Measurements from ENCODE around the gene CLIC3.
A peak's percentile ranks its signal among the peaks of the same experiment; 100 is the strongest.

The CLIC3 gene

DNA sequence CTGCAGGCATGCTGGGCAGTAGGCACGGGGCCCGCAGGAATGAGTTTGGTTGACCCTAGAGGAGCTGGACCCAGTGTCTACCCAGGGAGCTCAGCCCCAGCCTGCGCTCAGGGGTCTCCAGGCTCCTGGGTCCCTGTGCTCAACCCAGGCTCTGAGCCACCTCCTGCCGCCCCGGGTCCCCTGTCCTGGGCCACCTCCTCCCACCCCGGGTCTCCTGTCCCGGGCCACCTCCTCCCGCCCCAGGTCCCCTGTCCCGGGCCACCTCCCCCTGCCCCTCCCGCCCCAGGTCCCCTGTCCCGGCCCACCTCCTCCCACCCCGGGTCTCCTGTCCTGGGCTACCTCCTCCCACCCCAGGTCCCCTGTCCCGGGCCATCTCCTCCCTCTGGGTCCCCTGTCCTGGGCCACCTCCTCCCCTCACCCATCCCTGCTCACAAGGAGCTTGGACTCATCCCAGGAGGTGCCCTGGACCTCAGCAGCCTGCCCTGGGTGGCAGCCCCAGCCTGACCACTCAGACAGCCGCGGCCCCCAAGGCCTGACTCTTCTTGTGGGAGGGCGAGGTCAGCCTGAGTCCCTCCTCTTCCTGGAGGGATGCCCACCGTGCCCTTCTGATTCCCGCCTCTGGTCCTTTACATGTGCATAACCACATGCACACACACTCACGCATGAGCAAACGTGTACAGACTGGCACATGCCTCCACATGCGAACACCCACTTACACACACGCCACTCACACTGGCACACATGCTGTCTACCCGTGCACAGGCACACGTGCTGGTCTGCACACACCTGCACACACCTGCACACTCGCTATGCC lies 41.9 kb downstream of the CLIC3 start:
- no peaks in the 10 kb centered on the region for H3K36me3 ChIP-seq (ENCODE audit: control insufficient read depth in 5 of 5, insufficient read depth in 5 of 5, low read length in 5 of 5)
- H3K9ac ChIP-seq (ENCODE audit: low read length in 5 of 5): no peak overlapping the region
- no peak overlapping the region for H3K4me3 ChIP-seq (ENCODE audit: low read depth in 1 of 5, low read length in 5 of 5)
- H3K9me3 ChIP-seq (ENCODE audit: control insufficient read depth in 5 of 5, low read length in 5 of 5): peaks cover 0 to 4% (median 0%) of the 10 kb centered on the region in 5 donors
- no peak overlapping the region for H3K27ac ChIP-seq (ENCODE audit: low read depth, low read length)
- peaks cover 0 to 4% (median 0%) of the 10 kb centered on the region in 5 donors for H3K27me3 ChIP-seq (ENCODE audit: control insufficient read depth in 5 of 5, insufficient read depth in 4 of 5, low read length in 5 of 5)
- peaks cover 0 to 13% (median 10%) of the 10 kb centered on the region in 5 donors for H3K4me1 ChIP-seq (ENCODE audit: control insufficient read depth in 5 of 5, insufficient read depth in 5 of 5, low read length in 5 of 5)

- Histone ChIP-seq H3K27me3 (ENCODE audit: control insufficient read depth in 5 of 5, insufficient read depth in 4 of 5, low read length in 5 of 5) (peaks cover 0 to 4% (median 0%) of the 10 kb centered on the region in 5 donors), H3K4me3 (ENCODE audit: low read depth in 1 of 5, low read length in 5 of 5) (no peak overlapping the region), H3K36me3 (ENCODE audit: control insufficient read depth in 5 of 5, insufficient read depth in 5 of 5, low read length in 5 of 5) (no peaks in the 10 kb centered on the region), H3K27ac (ENCODE audit: low read depth, low read length) (no peak overlapping the region), H3K4me1 (ENCODE audit: control insufficient read depth in 5 of 5, insufficient read depth in 5 of 5, low read length in 5 of 5) (peaks cover 0 to 17% (median 11%) of the 10 kb centered on the region in 5 donors), H3K9me3 (ENCODE audit: control insufficient read depth in 5 of 5, low read length in 5 of 5) (peaks cover 0 to 4% (median 0%) of the 10 kb centered on the region in 5 donors), H3K9ac (ENCODE audit: low read length in 5 of 5) (no peak overlapping the region)
These were observed 42.5 kb downstream of the CLIC3 start for GRCh38 chr9:136953771-136954269.

- Histone ChIP-seq H3K4me3 (ENCODE audit: low read depth in 1 of 5, low read length in 5 of 5) (no peak overlapping the region), H3K4me1 (ENCODE audit: control insufficient read depth in 5 of 5, insufficient read depth in 5 of 5, low read length in 5 of 5) (peaks cover 0 to 18% (median 13%) of the 10 kb centered on the region in 5 donors), H3K36me3 (ENCODE audit: control insufficient read depth in 5 of 5, insufficient read depth in 5 of 5, low read length in 5 of 5) (no peaks in the 10 kb centered on the region), H3K27ac (ENCODE audit: low read depth, low read length) (no peak overlapping the region), H3K9me3 (ENCODE audit: control insufficient read depth in 5 of 5, low read length in 5 of 5) (peaks cover 0 to 4% (median 0%) of the 10 kb centered on the region in 5 donors), H3K27me3 (ENCODE audit: control insufficient read depth in 5 of 5, insufficient read depth in 4 of 5, low read length in 5 of 5) (peaks cover 0 to 4% (median 0%) of the 10 kb centered on the region in 5 donors), H3K9ac (ENCODE audit: low read length in 5 of 5) (no peak overlapping the region)
These were observed 43.2 kb downstream of the CLIC3 start for GRCh38 chr9:136952876-136953770.

DNA sequence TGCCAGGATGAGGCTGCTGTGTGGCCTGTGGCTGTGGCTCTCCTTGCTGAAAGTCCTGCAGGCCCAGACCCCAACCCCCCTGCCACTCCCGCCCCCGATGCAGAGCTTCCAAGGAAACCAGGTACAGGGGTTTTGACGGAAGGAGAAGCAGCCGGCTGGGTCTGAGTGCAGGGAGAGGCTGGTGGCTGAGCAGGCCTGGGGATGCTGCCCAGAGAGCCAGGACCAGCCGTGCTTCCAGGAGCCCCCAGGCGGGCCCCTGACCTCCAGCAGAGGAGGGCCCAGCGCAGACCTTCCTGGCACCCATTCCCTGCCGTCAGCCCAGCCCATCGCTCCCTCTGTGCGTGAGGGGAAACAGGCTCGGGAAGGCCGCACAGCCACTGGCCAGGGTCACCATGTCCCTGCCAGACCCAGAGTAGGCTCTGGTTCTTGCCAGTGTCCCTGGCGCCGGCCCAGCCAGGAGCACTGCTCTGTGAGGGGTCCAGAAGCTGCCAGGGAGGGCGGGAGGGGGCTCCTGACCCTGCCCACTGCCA lies 44.0 kb downstream of the CLIC3 start:
- Histone ChIP-seq H3K4me1 (ENCODE audit: control insufficient read depth in 5 of 5, insufficient read depth in 5 of 5, low read length in 5 of 5) (peaks cover 0 to 25% (median 15%) of the 10 kb centered on the region in 5 donors), H3K9ac (ENCODE audit: low read length in 5 of 5) (no peak overlapping the region), H3K27ac (ENCODE audit: low read depth, low read length) (no peak overlapping the region), H3K27me3 (ENCODE audit: control insufficient read depth in 5 of 5, insufficient read depth in 4 of 5, low read length in 5 of 5) (peaks cover 0 to 4% (median 0%) of the 10 kb centered on the region in 5 donors), H3K4me3 (ENCODE audit: low read depth in 1 of 5, low read length in 5 of 5) (no peak overlapping the region), H3K36me3 (ENCODE audit: control insufficient read depth in 5 of 5, insufficient read depth in 5 of 5, low read length in 5 of 5) (no peaks in the 10 kb centered on the region), H3K9me3 (ENCODE audit: control insufficient read depth in 5 of 5, low read length in 5 of 5) (peaks cover 0 to 4% (median 0%) of the 10 kb centered on the region in 5 donors)

DNA sequence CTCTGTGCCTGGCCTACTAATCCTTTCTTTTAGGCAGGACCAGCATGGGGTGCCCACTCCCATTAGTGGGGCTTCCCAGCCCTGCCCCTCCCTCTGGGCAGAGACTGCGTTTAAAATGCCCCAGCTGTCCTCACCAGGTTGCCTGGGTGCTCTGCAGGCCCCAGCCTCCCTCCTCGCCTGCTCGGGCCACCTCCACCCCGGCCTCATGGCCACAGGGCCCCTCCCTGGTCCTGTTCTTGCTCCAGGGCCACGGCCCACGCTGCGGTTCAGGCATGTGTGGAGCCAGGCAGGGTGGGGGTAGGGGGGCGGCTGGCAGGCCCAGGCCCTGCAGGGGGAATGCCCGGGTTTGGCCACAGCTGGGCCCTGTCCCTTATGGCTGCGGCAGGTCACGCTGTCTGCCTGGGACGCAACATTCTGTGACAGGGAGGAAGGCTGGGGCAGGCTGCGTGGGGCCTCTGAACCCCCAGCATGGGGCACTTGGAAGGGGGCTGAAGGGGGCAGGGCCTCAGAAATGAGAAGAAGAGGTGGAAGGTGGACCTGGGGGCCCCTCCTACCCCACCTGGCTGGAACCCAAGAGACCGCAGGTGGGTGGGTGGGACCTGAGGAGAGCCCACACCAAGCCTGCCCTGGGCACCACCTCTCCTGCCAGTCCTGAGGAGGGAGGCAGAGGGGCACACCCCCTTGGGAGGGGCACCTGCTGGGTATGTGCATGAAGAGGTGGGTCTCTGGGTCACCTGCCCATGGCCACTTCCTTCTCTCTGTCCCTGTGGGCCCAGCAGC lies 44.6 kb downstream of the CLIC3 start, which contains the start of gene LCN12:
Gene LCN12 (plus strand): TSS at position 733 of the 780 bp plus-strand sequence. CDS start 55 bp downstream, outside the sequence.
- Histone ChIP-seq H3K9me3 (ENCODE audit: control insufficient read depth in 5 of 5, low read length in 5 of 5) (peaks cover 0 to 4% (median 0%) of the 10 kb centered on the region in 5 donors), H3K9ac (ENCODE audit: low read length in 5 of 5) (no peak within 1 kb of the TSS), H3K27me3 (ENCODE audit: control insufficient read depth in 5 of 5, insufficient read depth in 4 of 5, low read length in 5 of 5) (peaks cover 0 to 4% (median 0%) of the 10 kb centered on the region in 5 donors), H3K4me3 (ENCODE audit: low read depth in 1 of 5, low read length in 5 of 5) (no peak within 1 kb of the TSS), H3K4me1 (ENCODE audit: control insufficient read depth in 5 of 5, insufficient read depth in 5 of 5, low read length in 5 of 5) (peaks cover 0 to 32% (median 15%) of the 10 kb centered on the region in 5 donors), H3K36me3 (ENCODE audit: control insufficient read depth in 5 of 5, insufficient read depth in 5 of 5, low read length in 5 of 5) (no peaks in the 10 kb centered on the region), H3K27ac (ENCODE audit: low read depth, low read length) (no peak within 1 kb of the TSS)

GRCh38 chr9:136950656-136951276 lies 45.6 kb downstream of the CLIC3 start:
- H3K4me3 ChIP-seq (ENCODE audit: low read depth in 1 of 5, low read length in 5 of 5): peak overlapping the region in 4 of 5 donors; percentile 67 to 81 (median 73)
- no peak overlapping the region for H3K27ac ChIP-seq (ENCODE audit: low read depth, low read length)
- H3K27me3 ChIP-seq (ENCODE audit: control insufficient read depth in 5 of 5, insufficient read depth in 4 of 5, low read length in 5 of 5): peaks cover 0 to 4% (median 0%) of the 10 kb centered on the region in 5 donors
- peaks cover 0 to 33% (median 15%) of the 10 kb centered on the region in 5 donors for H3K4me1 ChIP-seq (ENCODE audit: control insufficient read depth in 5 of 5, insufficient read depth in 5 of 5, low read length in 5 of 5)
- no peaks in the 10 kb centered on the region for H3K9me3 ChIP-seq (ENCODE audit: control insufficient read depth in 5 of 5, low read length in 5 of 5)
- no peaks in the 10 kb centered on the region for H3K36me3 ChIP-seq (ENCODE audit: control insufficient read depth in 5 of 5, insufficient read depth in 5 of 5, low read length in 5 of 5)
- peak overlapping the region in 4 of 5 donors; percentile 76 to 93 (median 82) for H3K9ac ChIP-seq (ENCODE audit: low read length in 5 of 5)

- H3K9me3 ChIP-seq (ENCODE audit: control insufficient read depth in 5 of 5, low read length in 5 of 5): no peaks in the 10 kb centered on the region
- peaks cover 0 to 4% (median 0%) of the 10 kb centered on the region in 5 donors for H3K27me3 ChIP-seq (ENCODE audit: control insufficient read depth in 5 of 5, insufficient read depth in 4 of 5, low read length in 5 of 5)
- H3K4me3 ChIP-seq (ENCODE audit: low read depth in 1 of 5, low read length in 5 of 5): peak overlapping the region in 4 of 5 donors; percentile 67 to 81 (median 73)
- no peaks in the 10 kb centered on the region for H3K36me3 ChIP-seq (ENCODE audit: control insufficient read depth in 5 of 5, insufficient read depth in 5 of 5, low read length in 5 of 5)
- peak overlapping the region; percentile 30 for H3K27ac ChIP-seq (ENCODE audit: low read depth, low read length)
- peaks cover 0 to 34% (median 16%) of the 10 kb centered on the region in 5 donors for H3K4me1 ChIP-seq (ENCODE audit: control insufficient read depth in 5 of 5, insufficient read depth in 5 of 5, low read length in 5 of 5)
- peak overlapping the region in 4 of 5 donors; percentile 76 to 93 (median 82) for H3K9ac ChIP-seq (ENCODE audit: low read length in 5 of 5)
These were observed 46.3 kb downstream of the CLIC3 start for GRCh38 chr9:136949817-136950655.

GRCh38 chr9:136949239-136949816 lies 47.0 kb downstream of the CLIC3 start:
- H3K36me3 ChIP-seq (ENCODE audit: control insufficient read depth in 5 of 5, insufficient read depth in 5 of 5, low read length in 5 of 5): no peaks in the 10 kb centered on the region
- H3K4me1 ChIP-seq (ENCODE audit: control insufficient read depth in 5 of 5, insufficient read depth in 5 of 5, low read length in 5 of 5): peaks cover 0 to 37% (median 19%) of the 10 kb centered on the region in 5 donors
- H3K9ac ChIP-seq (ENCODE audit: low read length in 5 of 5): peak overlapping the region in 4 of 5 donors; percentile 76 to 93 (median 82)
- H3K27me3 ChIP-seq (ENCODE audit: control insufficient read depth in 5 of 5, insufficient read depth in 4 of 5, low read length in 5 of 5): no peaks in the 10 kb centered on the region
- H3K9me3 ChIP-seq (ENCODE audit: control insufficient read depth in 5 of 5, low read length in 5 of 5): no peaks in the 10 kb centered on the region
- peak overlapping the region; percentile 30 for H3K27ac ChIP-seq (ENCODE audit: low read depth, low read length)
- peak overlapping the region in 4 of 5 donors; percentile 67 to 81 (median 73) for H3K4me3 ChIP-seq (ENCODE audit: low read depth in 1 of 5, low read length in 5 of 5)

Measured in subcutaneous abdominal adipose tissue (tissue), 5 donors.